ENCODE measurements around the gene FOSL1.
A peak's percentile ranks its signal among the peaks of the same experiment; 100 is the strongest.
"Not testable (repeated sequence)": the region's sequence is repeated elsewhere in the genome, so short reads cannot be mapped to it uniquely, and the experiment has no call there.

The FOSL1 gene

GRCh38 chr11:65903068-65903481 is 2.9 kb upstream of the FOSL1 start:
- H3K4me3 ChIP-seq (ENCODE audit: low read length) = no peak overlapping the region
- H3K27me3 ChIP-seq (ENCODE audit: control insufficient read depth, insufficient read depth, low read length) = peaks cover 9% of the 10 kb centered on the region
- peaks cover 3% of the 10 kb centered on the region for H3K4me1 ChIP-seq (ENCODE audit: control insufficient read depth, insufficient read depth, low read length)
- no peak overlapping the region for H3K9ac ChIP-seq (ENCODE audit: low read length)
- H3K36me3 ChIP-seq (ENCODE audit: control insufficient read depth, insufficient read depth, low read length) = no peaks in the 10 kb centered on the region
- H3K27ac ChIP-seq (ENCODE audit: low read depth, low read length) = no peak overlapping the region

- peaks cover 3% of the 10 kb centered on the region for H3K4me1 ChIP-seq (ENCODE audit: control insufficient read depth, insufficient read depth, low read length)
- no peak overlapping the region for H3K9ac ChIP-seq (ENCODE audit: low read length)
- H3K27ac ChIP-seq (ENCODE audit: low read depth, low read length) = no peak overlapping the region
- no peaks in the 10 kb centered on the region for H3K36me3 ChIP-seq (ENCODE audit: control insufficient read depth, insufficient read depth, low read length)
- peaks cover 9% of the 10 kb centered on the region for H3K27me3 ChIP-seq (ENCODE audit: control insufficient read depth, insufficient read depth, low read length)
- peak overlapping the region; percentile 58 for H3K4me3 ChIP-seq (ENCODE audit: low read length)
These were observed 652 bp upstream of the FOSL1 start for GRCh38 chr11:65900899-65901180.

DNA sequence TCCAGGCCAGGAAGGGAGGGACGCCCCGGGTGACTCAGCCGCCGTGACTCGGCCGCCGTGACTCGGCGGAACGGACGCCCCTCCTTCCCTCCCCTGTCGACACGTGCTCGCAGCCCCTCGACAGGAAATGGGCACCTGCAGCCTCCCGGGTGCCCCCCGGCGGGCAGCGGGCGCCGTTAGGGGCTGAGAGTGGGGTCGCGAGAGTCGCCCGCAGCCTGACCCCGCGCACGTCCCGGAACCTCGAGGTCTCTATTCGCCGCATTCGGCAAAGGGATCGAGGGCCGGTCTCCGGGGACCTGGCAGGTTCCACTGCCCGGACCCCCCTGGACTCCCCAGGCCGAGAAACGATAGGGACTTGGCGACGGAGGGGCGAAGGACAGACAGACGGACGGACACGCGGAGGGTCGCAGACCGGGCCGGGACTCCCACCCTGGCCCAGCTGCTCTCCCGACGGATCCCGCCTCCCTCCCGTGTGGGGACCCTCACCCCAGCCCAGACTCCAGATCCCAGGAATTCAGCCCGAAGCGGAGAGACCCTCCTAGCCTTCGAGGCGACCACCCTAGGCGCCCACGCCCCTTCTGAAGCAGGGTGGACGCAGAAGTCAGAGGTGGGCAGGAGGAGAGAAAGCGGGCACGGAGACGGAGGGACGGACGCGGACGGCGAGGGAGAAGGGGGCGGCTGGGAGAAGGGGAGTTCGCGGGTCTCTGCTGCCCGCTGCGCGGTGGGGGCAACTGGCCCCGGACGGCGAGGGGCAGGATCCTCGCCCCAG is 648 bp downstream of the FOSL1 start:
- no peaks in the 10 kb centered on the region for H3K36me3 ChIP-seq (ENCODE audit: control insufficient read depth, insufficient read depth, low read length)
- H3K27ac ChIP-seq (ENCODE audit: low read depth, low read length) = no peak overlapping the region
- H3K9ac ChIP-seq (ENCODE audit: low read length) = no peak overlapping the region
- H3K4me3 ChIP-seq (ENCODE audit: low read length) = peak overlapping the region; percentile 58
- peaks cover 3% of the 10 kb centered on the region for H3K4me1 ChIP-seq (ENCODE audit: control insufficient read depth, insufficient read depth, low read length)
- peaks cover 9% of the 10 kb centered on the region for H3K27me3 ChIP-seq (ENCODE audit: control insufficient read depth, insufficient read depth, low read length)

DNA sequence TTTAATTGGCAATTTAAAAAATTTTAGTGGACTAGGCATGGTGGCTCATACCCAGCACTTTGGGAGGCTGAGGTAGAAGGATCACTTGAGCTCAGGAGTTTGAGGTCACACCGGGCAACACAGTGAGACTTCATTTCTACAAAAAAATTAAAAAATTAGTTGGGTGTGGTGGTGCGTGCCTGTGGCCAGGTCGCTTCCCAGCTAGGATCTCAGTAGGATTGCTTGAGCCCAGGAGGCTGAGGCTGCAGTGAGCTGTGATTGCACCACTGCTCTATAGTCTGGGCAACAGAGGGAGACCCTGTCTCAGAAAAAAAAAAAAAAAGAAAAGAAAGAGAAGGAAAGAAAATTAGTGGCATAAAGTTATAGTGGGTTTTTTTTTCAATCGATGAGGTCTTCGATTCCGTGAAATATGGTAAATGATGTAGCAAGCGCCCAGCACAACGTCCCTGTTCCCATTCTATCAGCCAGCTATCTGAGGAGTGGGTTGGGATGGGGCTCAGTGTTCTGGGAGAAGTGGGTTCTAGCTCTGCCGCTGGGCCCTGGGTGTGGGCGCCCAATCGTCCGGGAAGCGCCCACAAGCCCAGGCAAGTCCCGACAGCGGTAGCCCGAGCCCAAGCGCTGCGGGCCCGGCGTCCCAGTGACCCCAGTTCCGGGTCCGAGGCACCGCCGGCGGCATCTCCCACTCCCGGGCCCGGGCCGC is 1.4 kb downstream of the FOSL1 start:
- Histone ChIP-seq H3K27me3 (ENCODE audit: control insufficient read depth, insufficient read depth, low read length) (peaks cover 9% of the 10 kb centered on the region), H3K27ac (ENCODE audit: low read depth, low read length) (no peak overlapping the region), H3K36me3 (ENCODE audit: control insufficient read depth, insufficient read depth, low read length) (no peaks in the 10 kb centered on the region), H3K4me3 (ENCODE audit: low read length) (peak overlapping the region; percentile 58), H3K9ac (ENCODE audit: low read length) (no peak overlapping the region), H3K4me1 (ENCODE audit: control insufficient read depth, insufficient read depth, low read length) (peaks cover 3% of the 10 kb centered on the region)

GRCh38 chr11:65897020-65897471 is 3.1 kb downstream of the FOSL1 start:
- Histone ChIP-seq H3K9ac (ENCODE audit: low read length) (no peak overlapping the region), H3K4me1 (ENCODE audit: control insufficient read depth, insufficient read depth, low read length) (peaks cover 18% of the 10 kb centered on the region), H3K4me3 (ENCODE audit: low read length) (no peak overlapping the region), H3K27me3 (ENCODE audit: control insufficient read depth, insufficient read depth, low read length) (peaks cover 9% of the 10 kb centered on the region), H3K36me3 (ENCODE audit: control insufficient read depth, insufficient read depth, low read length) (no peaks in the 10 kb centered on the region), H3K27ac (ENCODE audit: low read depth, low read length) (no peak overlapping the region)

DNA sequence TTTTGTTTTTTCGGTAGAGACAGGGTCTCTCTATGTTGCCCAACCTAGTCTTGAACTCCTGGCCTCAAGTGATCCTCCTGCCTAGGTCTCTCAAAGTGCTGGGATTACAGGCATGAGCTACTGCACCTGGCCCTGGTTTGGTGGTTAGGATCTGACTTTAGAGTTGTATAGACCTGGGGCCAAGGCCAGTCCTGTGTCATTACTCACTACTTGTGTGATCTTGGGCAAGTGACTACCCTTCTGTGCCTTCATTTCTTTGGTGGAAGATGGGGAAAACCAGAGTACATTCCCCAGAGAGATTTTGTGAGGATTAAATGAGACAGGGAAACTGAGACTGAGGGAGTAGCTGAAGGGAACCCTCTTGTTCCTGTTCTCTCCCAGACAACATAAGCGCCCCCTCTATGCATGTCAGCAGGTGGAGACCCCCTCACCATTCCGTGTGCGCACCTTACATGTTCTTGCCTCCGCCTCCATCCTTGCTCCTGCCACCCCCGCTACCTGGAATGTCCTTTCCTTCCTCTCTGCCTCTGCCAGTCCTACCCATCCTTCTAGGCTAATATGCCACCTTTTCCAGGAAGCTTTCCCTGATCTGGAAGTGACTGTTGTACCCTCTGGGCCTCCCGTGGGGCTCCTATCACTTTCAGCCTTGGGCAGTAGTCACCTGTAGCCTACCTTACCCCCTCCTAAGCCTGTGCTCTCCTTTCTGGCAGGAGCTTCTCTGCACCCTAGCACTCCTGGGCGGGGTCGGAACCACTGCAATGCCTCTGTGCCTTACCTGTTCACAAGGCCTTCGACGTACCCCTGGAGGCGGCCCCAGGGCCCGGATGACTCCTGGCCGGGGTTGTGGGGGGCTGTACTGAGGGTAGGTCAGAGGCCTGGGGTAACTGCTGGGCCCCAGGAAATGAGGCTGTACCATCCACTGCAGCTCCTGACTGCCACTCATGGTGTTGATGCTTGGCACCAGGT is 3.9 kb downstream of the FOSL1 start:
- H3K9ac ChIP-seq (ENCODE audit: low read length) = no peak overlapping the region
- peaks cover 22% of the 10 kb centered on the region for H3K4me1 ChIP-seq (ENCODE audit: control insufficient read depth, insufficient read depth, low read length)
- no peak overlapping the region for H3K27ac ChIP-seq (ENCODE audit: low read depth, low read length)
- H3K36me3 ChIP-seq (ENCODE audit: control insufficient read depth, insufficient read depth, low read length) = no peaks in the 10 kb centered on the region
- peaks cover 9% of the 10 kb centered on the region for H3K27me3 ChIP-seq (ENCODE audit: control insufficient read depth, insufficient read depth, low read length)
- no peak overlapping the region for H3K4me3 ChIP-seq (ENCODE audit: low read length)

- no peak overlapping the region for H3K27ac ChIP-seq (ENCODE audit: low read depth, low read length)
- H3K4me1 ChIP-seq (ENCODE audit: control insufficient read depth, insufficient read depth, low read length) = peaks cover 22% of the 10 kb centered on the region
- H3K4me3 ChIP-seq (ENCODE audit: low read length) = no peak overlapping the region
- peaks cover 9% of the 10 kb centered on the region for H3K27me3 ChIP-seq (ENCODE audit: control insufficient read depth, insufficient read depth, low read length)
- H3K9ac ChIP-seq (ENCODE audit: low read length) = no peak overlapping the region
- H3K36me3 ChIP-seq (ENCODE audit: control insufficient read depth, insufficient read depth, low read length) = no peaks in the 10 kb centered on the region
These were observed 4.7 kb downstream of the FOSL1 start for GRCh38 chr11:65895482-65895981.

GRCh38 chr11:65894034-65894591 is 6.1 kb downstream of the FOSL1 start:
- H3K27me3 ChIP-seq (ENCODE audit: control insufficient read depth, insufficient read depth, low read length) = peaks cover 3% of the 10 kb centered on the region
- no peaks in the 10 kb centered on the region for H3K36me3 ChIP-seq (ENCODE audit: control insufficient read depth, insufficient read depth, low read length)
- peak overlapping the region; percentile 68 for H3K27ac ChIP-seq (ENCODE audit: low read depth, low read length)
- H3K4me1 ChIP-seq (ENCODE audit: control insufficient read depth, insufficient read depth, low read length) = peaks cover 31% of the 10 kb centered on the region
- peak overlapping the region; percentile 32 for H3K4me3 ChIP-seq (ENCODE audit: low read length)
- H3K9ac ChIP-seq (ENCODE audit: low read length) = peak overlapping the region; percentile 43

DNA sequence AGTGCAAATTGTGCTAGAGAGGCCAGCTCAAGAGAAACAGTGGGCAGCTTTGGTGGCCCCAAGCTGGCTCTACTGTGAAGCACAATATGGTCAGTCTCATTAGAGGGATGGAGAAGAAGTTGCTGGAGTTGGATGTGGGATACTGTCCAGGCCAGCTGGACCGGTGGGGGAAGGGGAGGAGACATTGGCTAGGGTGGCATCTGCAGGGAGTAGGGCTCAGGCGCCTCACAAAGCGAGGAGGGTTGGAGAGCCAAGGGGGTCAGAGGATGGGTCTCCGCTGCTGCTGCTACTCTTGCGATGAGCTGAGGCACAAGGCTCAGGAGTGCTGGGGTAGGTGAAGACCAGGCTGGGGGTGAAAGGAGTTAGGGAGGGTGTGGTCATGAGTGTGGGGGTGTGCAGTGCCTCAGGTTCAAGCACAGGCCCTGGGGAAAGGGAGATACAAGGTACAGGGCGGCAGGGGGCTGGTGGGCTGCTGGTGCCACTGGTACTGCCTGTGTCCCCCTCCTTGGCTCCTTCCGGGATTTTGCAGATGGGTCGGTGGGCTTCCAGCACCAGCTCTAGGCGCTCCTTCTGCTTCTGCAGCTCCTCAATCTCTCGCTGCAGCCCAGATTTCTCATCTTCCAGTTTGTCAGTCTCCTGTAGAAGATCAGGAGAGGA is 7.4 kb downstream of the FOSL1 start:
- peak overlapping the region; percentile 35 for H3K4me3 ChIP-seq (ENCODE audit: low read length)
- peak overlapping the region; percentile 95 for H3K27ac ChIP-seq (ENCODE audit: low read depth, low read length)
- H3K4me1 ChIP-seq (ENCODE audit: control insufficient read depth, insufficient read depth, low read length) = peaks cover 31% of the 10 kb centered on the region
- no peak overlapping the region for H3K9ac ChIP-seq (ENCODE audit: low read length)
- no peaks in the 10 kb centered on the region for H3K27me3 ChIP-seq (ENCODE audit: control insufficient read depth, insufficient read depth, low read length)
- no peaks in the 10 kb centered on the region for H3K36me3 ChIP-seq (ENCODE audit: control insufficient read depth, insufficient read depth, low read length)

DNA sequence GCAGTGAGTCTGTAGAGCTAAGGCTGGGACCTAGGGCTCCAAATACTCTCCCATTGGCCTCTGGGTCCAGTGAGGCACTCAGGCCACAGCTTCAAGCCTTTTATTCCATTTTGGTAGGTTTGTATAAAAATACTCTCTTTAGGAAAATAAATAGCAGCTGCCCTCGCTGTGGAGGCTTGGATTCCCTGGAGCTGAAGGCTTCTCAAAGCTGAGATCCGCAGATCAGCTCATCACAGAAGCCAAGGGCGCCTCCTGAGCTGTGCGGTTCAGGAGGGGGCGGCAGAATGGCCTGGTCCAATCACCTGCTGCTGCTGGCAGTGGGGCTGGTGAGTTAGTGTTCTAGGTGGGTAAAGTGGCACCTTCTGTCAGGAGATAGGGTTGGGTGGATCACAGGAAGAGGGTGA is 8.0 kb downstream of the FOSL1 start:
- peaks cover 37% of the 10 kb centered on the region for H3K4me1 ChIP-seq (ENCODE audit: control insufficient read depth, insufficient read depth, low read length)
- peak overlapping the region; percentile 95 for H3K27ac ChIP-seq (ENCODE audit: low read depth, low read length)
- H3K27me3 ChIP-seq (ENCODE audit: control insufficient read depth, insufficient read depth, low read length) = not testable (repeated sequence)

DNA sequence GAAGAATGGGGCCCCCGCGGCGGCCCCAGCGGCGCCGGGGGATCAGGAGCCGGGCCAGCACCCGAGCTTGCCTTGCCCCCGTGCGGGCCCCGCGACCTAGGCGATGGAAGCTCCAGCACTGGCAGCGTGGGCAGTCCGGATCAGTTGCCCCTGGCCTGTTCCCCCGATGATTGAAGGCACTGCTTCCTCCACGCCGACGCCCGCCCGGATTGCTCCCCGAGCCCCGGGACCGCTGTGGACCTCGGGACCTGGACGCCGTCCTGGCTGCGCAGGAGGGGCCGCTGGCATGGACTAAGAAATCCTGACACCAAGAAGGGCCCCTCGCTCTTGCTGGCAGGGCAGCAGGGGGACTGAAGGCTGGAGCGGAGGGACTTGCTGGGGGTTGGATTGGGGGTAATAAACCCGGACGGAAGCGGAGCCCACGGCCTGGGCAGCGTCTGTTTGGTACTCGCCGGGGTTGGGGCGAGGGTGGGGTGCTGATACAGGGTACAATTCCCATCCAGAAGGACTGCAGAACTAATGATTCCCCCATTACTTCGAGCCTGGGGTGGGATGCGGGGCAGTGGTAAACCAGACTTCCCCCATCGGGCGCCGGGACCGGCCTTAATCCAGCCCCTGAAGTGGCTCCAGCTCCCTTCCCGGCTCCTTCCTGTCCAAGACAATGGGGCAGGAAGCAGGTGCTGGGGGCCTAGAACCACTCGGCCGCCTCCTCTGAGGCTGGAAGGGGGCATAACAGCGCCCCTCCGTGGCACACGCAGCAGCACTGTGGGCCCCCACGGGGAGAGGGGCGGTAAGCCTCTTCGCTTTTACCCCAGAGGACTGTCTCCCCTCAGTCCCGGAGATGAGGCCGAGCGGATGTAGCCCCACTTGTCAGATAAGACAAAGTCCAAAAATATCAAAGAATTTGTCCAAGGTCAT is 8.7 kb downstream of the FOSL1 start:
- Histone ChIP-seq H3K27ac (ENCODE audit: low read depth, low read length) (peak overlapping the region; percentile 95), H3K4me3 (ENCODE audit: low read length) (peak overlapping the region; percentile 81), H3K27me3 (ENCODE audit: control insufficient read depth, insufficient read depth, low read length) (no peaks in the 10 kb centered on the region), H3K4me1 (ENCODE audit: control insufficient read depth, insufficient read depth, low read length) (peaks cover 37% of the 10 kb centered on the region), H3K9ac (ENCODE audit: low read length) (no peak overlapping the region), H3K36me3 (ENCODE audit: control insufficient read depth, insufficient read depth, low read length) (peaks cover under 1% of the 10 kb centered on the region)

More for the DNA sequence above, 8.0 kb downstream of the FOSL1 start:
- H3K9ac ChIP-seq (ENCODE audit: low read length); H3K36me3 ChIP-seq (ENCODE audit: control insufficient read depth, insufficient read depth, low read length): not testable (repeated sequence)
- peak overlapping the region; percentile 81 for H3K4me3 ChIP-seq (ENCODE audit: low read length)

Measured in rectal smooth muscle tissue (tissue), 1 donor.